K562 (cell line): ENCODE results near the gene SUPT16H. TPM values are rescaled to one million over a fixed set of nuclear protein-coding genes. Genes with fewer than 3 reads are reported as not detected.

ENCODE experiments used
- ATAC-seq: fragments of 200-7000 bp; cut with Tn5 transposase; 3 replicates; pipeline ENCODE4 v1.9.1; 2020; ENCODE audit warnings: moderate library complexity
- BruUV-seq: library from RNA; stranded (reverse); fragments of 400-500 nt; replicated peaks from 2 replicates; lab custom pipeline; 2021; lab: Mats Ljungman, UMichigan
- CTCF ChIA-PET: fragments of 300-600 bp; formaldehyde crosslinking; extraction: SDS; loops from one replicate; lab custom pipeline; 2021; ENCODE audit warnings: low intra/inter-chr PET ratio; lab: Yijun Ruan, JAX
- POLR2A ChIA-PET: fragments of 300-600, 350-650 bp; sonication (Branson Sonifier 250); formaldehyde crosslinking; extraction: SDS; loops from one replicate; lab custom pipeline; 2021; ENCODE audit warnings: antibody characterized with exemption, inconsistent platforms; lab: Yijun Ruan, JAX
- DNase-seq, 4 experiments: peaks; one replicate each; pipeline versions ENCODE4 v3.0.0 to v3.0.0-alpha.2; 2011 to 2018; ENCODE audit warnings: low spot score in 3 of 4, mixed read lengths in 3 of 4; ENCODE audit errors: extremely low read depth in 1 of 4
- FAIRE-seq: peaks from 2 replicates; lab custom pipeline; 2011; peaks lifted over from hg19 to GRCh38; lab: Jason Lieb, UNC
- H2AFZ ChIP-seq: 2 replicates; pipeline ENCODE4 v1.6.0; 2011; ENCODE audit warnings: low read depth, low read length, control low read depth, inconsistent platforms
- H3K27ac ChIP-seq: fragments of 200-600 bp; 3 replicates; pipeline ENCODE4 v1.8.0; 2011; ENCODE audit warnings: low read depth, mild to moderate bottlenecking, control low read depth, inconsistent platforms, low read length, moderate library complexity, mixed read lengths; ENCODE audit errors: extremely low read depth
- H3K27me3 ChIP-seq, 2 experiments: fragments of 300-600 bp in 1 of 2; 2 replicates in 1 of 2; 3 replicates in 1 of 2; pipeline versions ENCODE4 v1.6.0 to v1.8.0; 2011; ENCODE audit warnings: inconsistent platforms in 2 of 2, low read length in 2 of 2, mild to moderate bottlenecking in 1 of 2, mixed read lengths in 1 of 2, moderate library complexity in 1 of 2; ENCODE audit not compliant: control insufficient read depth in 2 of 2, insufficient read depth in 2 of 2
- H3K36me3 ChIP-seq: fragments of 300-600 bp; 3 replicates; pipeline ENCODE4 v1.8.0; 2011; ENCODE audit warnings: mild to moderate bottlenecking, low read length, inconsistent platforms; ENCODE audit not compliant: control insufficient read depth, insufficient read depth
- H3K4me1 ChIP-seq, 2 experiments: fragments of 200-600 bp in 1 of 2; replicated peaks in 1 of 2; 2 replicates in 1 of 2; 3 replicates in 1 of 2; pipeline versions ENCODE4 v1.5.1 to v1.8.0; 2011; ENCODE audit warnings: inconsistent platforms in 2 of 2, low read length in 2 of 2, mild to moderate bottlenecking in 1 of 2, mixed read lengths in 1 of 2, moderate library complexity in 1 of 2; ENCODE audit not compliant: control insufficient read depth in 2 of 2, insufficient read depth in 2 of 2
- H3K4me2 ChIP-seq: 2 replicates; pipeline ENCODE4 v1.6.1; 2011; ENCODE audit warnings: low read length, control low read depth, inconsistent platforms, mixed read lengths; ENCODE audit not compliant: insufficient read depth
- H3K4me3 ChIP-seq: fragments of 200-600 bp; sonication (generic), shearing (Covaris generic); 2 replicates; pipeline ENCODE4 v1.5.1; 2016; ENCODE audit warnings: control low read depth, inconsistent platforms
- H3K79me2 ChIP-seq: fragments of 200-600 bp; 3 replicates; pipeline ENCODE4 v1.8.0; 2011; ENCODE audit warnings: low read length, inconsistent platforms; ENCODE audit not compliant: control insufficient read depth, insufficient read depth
- H3K9ac ChIP-seq, 2 experiments: 2 replicates each; pipeline versions ENCODE4 v1.6.0 to v1.6.1; 2011; ENCODE audit warnings: low read depth in 2 of 2, low read length in 2 of 2, control low read depth in 1 of 2, inconsistent platforms in 1 of 2, mild to moderate bottlenecking in 1 of 2, mixed read lengths in 1 of 2; ENCODE audit not compliant: insufficient read depth in 1 of 2
- H3K9me1 ChIP-seq: one replicate; pipeline ENCODE4 v1.6.0; 2011; ENCODE audit warnings: inconsistent platforms, mild to moderate bottlenecking, low read length, moderate library complexity; ENCODE audit not compliant: control insufficient read depth, insufficient read depth
- H3K9me3 ChIP-seq: replicated peaks from 2 replicates; pipeline ENCODE4 v1.5.1; 2011; ENCODE audit warnings: low read depth, low read length, inconsistent platforms; ENCODE audit not compliant: control insufficient read depth, insufficient read depth
- H4K20me1 ChIP-seq: replicated peaks from 2 replicates; pipeline ENCODE4 v1.6.1; 2011; ENCODE audit warnings: low read length, inconsistent platforms, mixed read lengths; ENCODE audit not compliant: control insufficient read depth, insufficient read depth
- CHD7 ChIP-seq: fragments of 200-600 bp; sonication (generic); IDR thresholded peaks from one replicate; pipeline ENCODE4 v1.6.1; 2012; ENCODE audit warnings: mild to moderate bottlenecking, low read depth, low read length, inconsistent platforms
- ELK1 ChIP-seq: sonication (generic); formaldehyde crosslinking; IDR thresholded peaks from 2 replicates; pipeline ENCODE4 v1.8.1; 2022; ENCODE audit warnings: missing genetic modification reagents
- HDAC3 ChIP-seq: fragments of 450-650 bp; IDR thresholded peaks from 2 replicates; pipeline ENCODE4 v1.6.1; 2018; ENCODE audit warnings: borderline replicate concordance, mild to moderate bottlenecking, moderate library complexity; ENCODE audit not compliant: partially characterized antibody
- TEAD1 ChIP-seq, 2 experiments: fragments of 450-650 bp in 1 of 2; sonication (generic) in 1 of 2; formaldehyde crosslinking; IDR thresholded peaks; 2 replicates each; pipeline versions ENCODE4 v1.4.0 to v1.8.0; 2020 to 2022; ENCODE audit warnings: mild to moderate bottlenecking in 2 of 2, missing genetic modification reagents in 1 of 2
- TFE3 ChIP-seq: fragments of 450-650 bp; formaldehyde crosslinking; IDR thresholded peaks from 2 replicates; pipeline ENCODE4 v1.4.0; 2020; ENCODE audit warnings: mild to moderate bottlenecking, mixed read lengths
- ZEB2 ChIP-seq: fragments of 450-650 bp; IDR thresholded peaks from 2 replicates; pipeline ENCODE4 v1.6.1; 2016
- ZFPM2 ChIP-seq: fragments of 250-450 bp; sonication (Bioruptor Pico); IDR thresholded peaks from 2 replicates; pipeline ENCODE4 v1.5.1; 2022; ENCODE audit warnings: mild to moderate bottlenecking
- ZNF133 ChIP-seq: fragments of 250-450 bp; sonication (Bioruptor Pico); IDR thresholded peaks from 2 replicates; pipeline ENCODE4 v1.4.0; 2020; ENCODE audit warnings: mild to moderate bottlenecking
- ZNF77 ChIP-seq: fragments of 250-450 bp; sonication (Bioruptor Pico); IDR thresholded peaks from 2 replicates; pipeline ENCODE4 v1.5.0; 2020
- WGBS: fragments of 100-300 bp; shearing (Covaris generic); methylation state at CpG from one replicate; pipeline ENCODE4 v1.1.6; 2016; ENCODE audit warnings: low coverage, mixed read lengths; ENCODE audit not compliant: insufficient coverage; ENCODE audit errors: missing lambda C conversion rate; 5-methylcytosine and 5-hydroxymethylcytosine counted together
- in situ Hi-C: fragments of 300-500 bp; cut with MboI; formaldehyde crosslinking; loops from 4 replicates; pipeline ENCODE4 v1.15.0; 2018; ENCODE audit warnings: inconsistent platforms, mixed read lengths
- intact Hi-C: fragments of 100-400 bp; cut with micrococcal nuclease; formaldehyde crosslinking; loops from 2 replicates; pipeline ENCODE4 v1.14.2; 2022
- polyA plus RNA-seq, 8 experiments: library from polyadenylated mRNA; depleted of rRNA in 4 of 8; stranded (reverse) in 5 of 8; unstranded in 3 of 8; fragments of >200 nt; fragmentation: Nextera tagmentation in 2 of 8; fragmentation: Illumina TruSeq in 1 of 8; extraction: Ambion mirVana in 2 of 8; extraction: Trizol in 1 of 8; gene quantifications; 2 replicates each; pipeline versions ENCODE4 v1.2.1 to v1.2.3, GENCODE V29; 2011 to 2014; ENCODE audit warnings: inconsistent platforms in 1 of 8, missing spikeins in 1 of 8
- total RNA-seq, 7 experiments: library from RNA; depleted of rRNA in 6 of 7; stranded (reverse); fragments of >200 nt in 6 of 7; fragmentation: Illumina TruSeq in 2 of 7; extraction: Trizol in 2 of 7; gene quantifications; 2 replicates each; pipeline versions ENCODE4 v1.2.1 to v1.2.3, GENCODE V29; 2011 to 2021; ENCODE audit warnings: low replicate concordance in 1 of 7

SUPT16H gene
- total and polyA plus RNA-seq, 9 of the 15 experiments (the other 6 are each of a cell fraction or from before 2014, with no cell fraction given): 75.4 to 152 (median 105) TPM

GRCh38 chr14:21414137-21414631, 30.4 kb upstream of the SUPT16H start:
- no peaks in the 10 kb centered on the region for H3K27me3 ChIP-seq
- WGBS: 100% methylated on average over 1 of the region's 1 CpG
- no peak overlapping the region for H3K4me3 ChIP-seq
- ChIA-PET POLR2A (interaction anchor here (0.6 kb wide), 1 partner anchor 57 kb away, joined by 3 read pairs; no protein-coding TSS in a partner anchor), CTCF (no interaction called here)
- H3K4me1 ChIP-seq: no peaks in the 10 kb centered on the region
- no peak overlapping the region for H3K9ac ChIP-seq
- H4K20me1 ChIP-seq: no peaks in the 10 kb centered on the region
- no peak overlapping the region for H2AFZ ChIP-seq
- H3K36me3 ChIP-seq: peaks cover 69% of the 10 kb centered on the region
- no peaks in the 10 kb centered on the region for H3K79me2 ChIP-seq
- in situ Hi-C loops (no loop called here), intact Hi-C loops (loop anchor here (2.0 kb wide), 1 partner anchor 49 kb away; no protein-coding TSS in a partner anchor)
- no TSS peak for BruUV-seq
- H3K9me1 ChIP-seq: no peaks in the 10 kb centered on the region
- FAIRE-seq: no peak
- H3K27ac ChIP-seq: no peak overlapping the region
- H3K9me3 ChIP-seq: no peaks in the 10 kb centered on the region
- DNase-seq: no peak
- no peak overlapping the region for H3K4me2 ChIP-seq
- no peak for ATAC-seq
- no peak for TF ChIP-seq ZNF77 (CRISPR knock-in tag)
- TF ChIP-seq ZFPM2 (CRISPR knock-in tag): no peak
- TF ChIP-seq TFE3 (CRISPR knock-in tag): no peak
- TF ChIP-seq HDAC3: no peak
- TF ChIP-seq ZNF133 (CRISPR knock-in tag): no peak
- no peak for TF ChIP-seq ELK1 (CRISPR knock-in tag)
- TF ChIP-seq ZEB2: no peak
- TF ChIP-seq CHD7: no peak
- TF ChIP-seq TEAD1 (CRISPR knock-in tag; IDR thresholded peaks at IDR 0.05): no peak
